K562 (cell line): Measurements from ENCODE around the gene PHLDB2. TPM values are rescaled to one million over a fixed set of nuclear protein-coding genes. Genes with fewer than 3 reads are reported as not detected.

Experiments
- ATAC-seq: fragments of 200-7000 bp; cut with Tn5 transposase; 3 replicates; pipeline ENCODE4 v1.9.1; 2020; ENCODE audit warnings: moderate library complexity
- BruUV-seq: library from RNA; stranded (reverse); fragments of 400-500 nt; replicated peaks from 2 replicates; lab custom pipeline; 2021; lab: Mats Ljungman, UMichigan
- CTCF ChIA-PET: fragments of 300-600 bp; formaldehyde crosslinking; extraction: SDS; loops from one replicate; lab custom pipeline; 2021; ENCODE audit warnings: low intra/inter-chr PET ratio; lab: Yijun Ruan, JAX
- POLR2A ChIA-PET: fragments of 300-600, 350-650 bp; sonication (Branson Sonifier 250); formaldehyde crosslinking; extraction: SDS; loops from one replicate; lab custom pipeline; 2021; ENCODE audit warnings: antibody characterized with exemption, inconsistent platforms; lab: Yijun Ruan, JAX
- DNase-seq, 4 experiments: peaks; one replicate each; pipeline versions ENCODE4 v3.0.0 to v3.0.0-alpha.2; 2011 to 2018; ENCODE audit warnings: low spot score in 3 of 4, mixed read lengths in 3 of 4; ENCODE audit errors: extremely low read depth in 1 of 4
- FAIRE-seq: peaks from 2 replicates; lab custom pipeline; 2011; peaks lifted over from hg19 to GRCh38; lab: Jason Lieb, UNC
- H2AFZ ChIP-seq: 2 replicates; pipeline ENCODE4 v1.6.0; 2011; ENCODE audit warnings: low read depth, low read length, control low read depth, inconsistent platforms
- H3K27ac ChIP-seq: fragments of 200-600 bp; 3 replicates; pipeline ENCODE4 v1.8.0; 2011; ENCODE audit warnings: low read depth, mild to moderate bottlenecking, control low read depth, inconsistent platforms, low read length, moderate library complexity, mixed read lengths; ENCODE audit errors: extremely low read depth
- H3K27me3 ChIP-seq, 2 experiments: fragments of 300-600 bp in 1 of 2; 2 replicates in 1 of 2; 3 replicates in 1 of 2; pipeline versions ENCODE4 v1.6.0 to v1.8.0; 2011; ENCODE audit warnings: inconsistent platforms in 2 of 2, low read length in 2 of 2, mild to moderate bottlenecking in 1 of 2, mixed read lengths in 1 of 2, moderate library complexity in 1 of 2; ENCODE audit not compliant: control insufficient read depth in 2 of 2, insufficient read depth in 2 of 2
- H3K36me3 ChIP-seq: fragments of 300-600 bp; 3 replicates; pipeline ENCODE4 v1.8.0; 2011; ENCODE audit warnings: mild to moderate bottlenecking, low read length, inconsistent platforms; ENCODE audit not compliant: control insufficient read depth, insufficient read depth
- H3K4me1 ChIP-seq, 2 experiments: fragments of 200-600 bp in 1 of 2; replicated peaks in 1 of 2; 2 replicates in 1 of 2; 3 replicates in 1 of 2; pipeline versions ENCODE4 v1.5.1 to v1.8.0; 2011; ENCODE audit warnings: inconsistent platforms in 2 of 2, low read length in 2 of 2, mild to moderate bottlenecking in 1 of 2, mixed read lengths in 1 of 2, moderate library complexity in 1 of 2; ENCODE audit not compliant: control insufficient read depth in 2 of 2, insufficient read depth in 2 of 2
- H3K4me2 ChIP-seq: 2 replicates; pipeline ENCODE4 v1.6.1; 2011; ENCODE audit warnings: low read length, control low read depth, inconsistent platforms, mixed read lengths; ENCODE audit not compliant: insufficient read depth
- H3K4me3 ChIP-seq: fragments of 200-600 bp; sonication (generic), shearing (Covaris generic); 2 replicates; pipeline ENCODE4 v1.5.1; 2016; ENCODE audit warnings: control low read depth, inconsistent platforms
- H3K79me2 ChIP-seq: fragments of 200-600 bp; 3 replicates; pipeline ENCODE4 v1.8.0; 2011; ENCODE audit warnings: low read length, inconsistent platforms; ENCODE audit not compliant: control insufficient read depth, insufficient read depth
- H3K9ac ChIP-seq, 2 experiments: 2 replicates each; pipeline versions ENCODE4 v1.6.0 to v1.6.1; 2011; ENCODE audit warnings: low read depth in 2 of 2, low read length in 2 of 2, control low read depth in 1 of 2, inconsistent platforms in 1 of 2, mild to moderate bottlenecking in 1 of 2, mixed read lengths in 1 of 2; ENCODE audit not compliant: insufficient read depth in 1 of 2
- H3K9me1 ChIP-seq: one replicate; pipeline ENCODE4 v1.6.0; 2011; ENCODE audit warnings: inconsistent platforms, mild to moderate bottlenecking, low read length, moderate library complexity; ENCODE audit not compliant: control insufficient read depth, insufficient read depth
- H3K9me3 ChIP-seq: replicated peaks from 2 replicates; pipeline ENCODE4 v1.5.1; 2011; ENCODE audit warnings: low read depth, low read length, inconsistent platforms; ENCODE audit not compliant: control insufficient read depth, insufficient read depth
- H4K20me1 ChIP-seq: replicated peaks from 2 replicates; pipeline ENCODE4 v1.6.1; 2011; ENCODE audit warnings: low read length, inconsistent platforms, mixed read lengths; ENCODE audit not compliant: control insufficient read depth, insufficient read depth
- ELF4 ChIP-seq: fragments of 450-650 bp; formaldehyde crosslinking; IDR thresholded peaks from 2 replicates; pipeline ENCODE4 v1.4.0; 2022; ENCODE audit warnings: missing genetic modification characterization
- KAT2B ChIP-seq: IDR thresholded peaks from one replicate; pipeline ENCODE4 v1.6.1; 2012; ENCODE audit warnings: low read depth, mild to moderate bottlenecking, control low read depth, inconsistent platforms, low read length, moderate library complexity
- MCM2 ChIP-seq: fragments of 450-650 bp; IDR thresholded peaks from 2 replicates; pipeline ENCODE4 v1.6.1; 2017; ENCODE audit warnings: low read depth, mild to moderate bottlenecking
- NFYB ChIP-seq: IDR thresholded peaks from 2 replicates; pipeline ENCODE4 v1.6.1; 2011; ENCODE audit warnings: mild to moderate bottlenecking, moderate library complexity; ENCODE audit not compliant: insufficient read length; ENCODE audit errors: extremely low read depth
- NR2C1 ChIP-seq, 2 experiments: fragments of 450-650 bp; IDR thresholded peaks; 2 replicates each; pipeline ENCODE4 v1.6.1; 2017; ENCODE audit warnings: mild to moderate bottlenecking in 2 of 2, antibody characterized with exemption in 1 of 2, inconsistent platforms in 1 of 2, missing compliant biosample characterization in 1 of 2, missing genetic modification characterization in 1 of 2
- PHF8 ChIP-seq: fragments of 200-600 bp; sonication (generic); IDR thresholded peaks from 2 replicates; pipeline ENCODE4 v1.6.1; 2012; ENCODE audit warnings: mixed run types, mild to moderate bottlenecking, inconsistent platforms, low read length, moderate library complexity, borderline replicate concordance
- RAD51 ChIP-seq: fragments of 450-650 bp; IDR thresholded peaks from 2 replicates; pipeline ENCODE4 v1.7.1; 2016; ENCODE audit warnings: low read depth, mild to moderate bottlenecking, borderline replicate concordance
- RBBP5 ChIP-seq: fragments of 200-600 bp; sonication (generic); IDR thresholded peaks from 2 replicates; pipeline ENCODE4 v1.6.1; 2012; ENCODE audit warnings: borderline replicate concordance, mild to moderate bottlenecking, low read length, control low read depth, inconsistent platforms; ENCODE audit not compliant: insufficient read depth, poor library complexity, severe bottlenecking
- SUPT5H ChIP-seq: fragments of 450-650 bp; IDR thresholded peaks from 2 replicates; pipeline ENCODE4 v1.6.1; 2016
- ZNF165 ChIP-seq: fragments of 250-450 bp; sonication (Bioruptor Pico); IDR thresholded peaks from 2 replicates; pipeline ENCODE4 v1.4.0; 2020; ENCODE audit warnings: borderline replicate concordance
- ZNF436 ChIP-seq: fragments of 250-450, 450-650 bp; sonication (Bioruptor Pico); formaldehyde crosslinking; IDR thresholded peaks from 2 replicates; pipeline ENCODE4 v1.7.0; 2020; ENCODE audit warnings: mild to moderate bottlenecking
- WGBS: fragments of 100-300 bp; shearing (Covaris generic); methylation state at CpG from one replicate; pipeline ENCODE4 v1.1.6; 2016; ENCODE audit warnings: low coverage, mixed read lengths; ENCODE audit not compliant: insufficient coverage; ENCODE audit errors: missing lambda C conversion rate; 5-methylcytosine and 5-hydroxymethylcytosine counted together
- in situ Hi-C: fragments of 300-500 bp; cut with MboI; formaldehyde crosslinking; loops from 4 replicates; pipeline ENCODE4 v1.15.0; 2018; ENCODE audit warnings: inconsistent platforms, mixed read lengths
- intact Hi-C: fragments of 100-400 bp; cut with micrococcal nuclease; formaldehyde crosslinking; loops from 2 replicates; pipeline ENCODE4 v1.14.2; 2022
- polyA plus RNA-seq, 8 experiments: library from polyadenylated mRNA; depleted of rRNA in 4 of 8; stranded (reverse) in 5 of 8; unstranded in 3 of 8; fragments of >200 nt; fragmentation: Nextera tagmentation in 2 of 8; fragmentation: Illumina TruSeq in 1 of 8; extraction: Ambion mirVana in 2 of 8; extraction: Trizol in 1 of 8; gene quantifications; 2 replicates each; pipeline versions ENCODE4 v1.2.1 to v1.2.3, GENCODE V29; 2011 to 2014; ENCODE audit warnings: inconsistent platforms in 1 of 8, missing spikeins in 1 of 8
- total RNA-seq, 7 experiments: library from RNA; depleted of rRNA in 6 of 7; stranded (reverse); fragments of >200 nt in 6 of 7; fragmentation: Illumina TruSeq in 2 of 7; extraction: Trizol in 2 of 7; gene quantifications; 2 replicates each; pipeline versions ENCODE4 v1.2.1 to v1.2.3, GENCODE V29; 2011 to 2021; ENCODE audit warnings: low replicate concordance in 1 of 7
- TF ChIP-seq, protein P1 (sequence below): conservative IDR thresholded peaks from 2 replicates; pipeline ENCODE4 v1.6.1; 2011; ENCODE audit warnings: low read depth, mild to moderate bottlenecking, low read length; ENCODE audit not compliant: control insufficient read depth
- TF ChIP-seq, protein P2 (sequence below): fragments of 450-650 bp; formaldehyde crosslinking; IDR thresholded peaks from 2 replicates; pipeline ENCODE4 v1.4.0; 2022; ENCODE audit warnings: missing genetic modification characterization
- TF ChIP-seq, protein P3 (sequence below): fragments of 200-400 bp; formaldehyde crosslinking; IDR thresholded peaks from 2 replicates; pipeline ENCODE4 v1.6.1; 2017; ENCODE audit warnings: mild to moderate bottlenecking, low read depth, low read length, moderate library complexity
- TF ChIP-seq, protein P4 (sequence below), 2 experiments: fragments of 450-650 bp in 1 of 2; sonication (generic) in 1 of 2; formaldehyde crosslinking; conservative IDR thresholded peaks; 2 replicates each; pipeline versions ENCODE4 v1.4.0 to v1.8.1; 2020 to 2022; ENCODE audit warnings: mild to moderate bottlenecking in 1 of 2, missing genetic modification reagents in 1 of 2
- TF ChIP-seq, protein P5 (sequence below): sonication (generic); formaldehyde crosslinking; IDR thresholded peaks from 2 replicates; pipeline ENCODE4 v1.9.0; 2022; ENCODE audit warnings: mild to moderate bottlenecking, missing genetic modification reagents

Gene PHLDB2
- total and polyA plus RNA-seq, 9 of the 15 experiments (the other 6 are each of a cell fraction or from before 2014, with no cell fraction given), result 0.04 TPM; not detected in 8

DNA sequence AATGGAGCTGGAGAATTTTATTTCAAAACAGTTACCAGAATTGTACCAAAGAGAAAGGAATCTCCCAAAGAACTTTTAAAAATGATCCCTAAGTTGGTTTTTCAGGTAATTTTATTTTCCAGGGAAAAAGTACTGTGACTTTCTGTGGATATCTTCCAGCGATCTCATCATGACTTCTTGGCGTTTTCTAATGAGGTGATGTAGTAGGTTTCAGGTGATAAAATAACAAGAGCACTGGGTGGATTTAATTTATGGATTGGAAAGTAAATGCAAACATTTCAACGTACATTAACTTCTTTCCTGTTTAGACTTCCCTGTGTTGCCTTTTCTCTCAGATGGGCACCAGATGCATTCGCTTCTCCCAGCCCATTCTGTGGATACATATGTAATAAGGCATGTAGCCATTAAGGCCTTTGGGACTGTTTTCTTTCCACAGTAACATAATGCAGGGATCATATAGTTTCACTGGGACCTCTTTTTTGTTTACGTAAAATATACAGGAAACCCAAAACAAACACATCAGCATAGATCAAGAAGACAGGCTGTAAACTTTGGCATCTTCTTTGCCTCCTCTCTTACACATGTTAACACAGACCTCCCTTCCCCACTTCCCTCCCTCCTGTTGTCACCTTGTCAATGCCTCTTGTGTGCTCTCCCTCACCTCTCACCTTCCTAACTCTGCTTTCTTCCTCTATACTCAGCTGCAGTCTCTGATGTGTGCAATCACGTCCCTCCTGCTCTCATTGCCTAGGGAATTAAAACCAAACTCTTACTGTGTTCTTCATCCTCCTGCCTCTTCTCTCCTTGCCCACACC is 13.0 kb downstream of the PHLDB2 start:
- POLR2A ChIA-PET, result no interaction called here
- DNase-seq (no peak), ATAC-seq (no peak), FAIRE-seq (no peak)
- Histone ChIP-seq H4K20me1 (no peaks in the 10 kb centered on the region), H3K9ac (no peak overlapping the region), H3K27ac (no peak overlapping the region), H2AFZ (no peak overlapping the region), H3K79me2 (no peaks in the 10 kb centered on the region), H3K27me3 (no peaks in the 10 kb centered on the region), H3K9me1 (no peaks in the 10 kb centered on the region), H3K9me3 (no peaks in the 10 kb centered on the region), H3K4me1 (no peaks in the 10 kb centered on the region), H3K4me2 (no peak overlapping the region), H3K4me3 (no peak overlapping the region), H3K36me3 (no peaks in the 10 kb centered on the region)
- in situ Hi-C loops, result no loop called here
- BruUV-seq, result no TSS peak
- intact Hi-C loops, result no loop called here
- CTCF ChIA-PET, result no interaction called here
- WGBS, result 0% methylated on average over 6 of the region's 6 CpGs
- TF ChIP-seq ZNF165 (CRISPR knock-in tag), result no peak
- TF ChIP-seq PHF8, result no peak
- no peak for TF ChIP-seq ELF4 (CRISPR knock-in tag)
- no peak for TF ChIP-seq RAD51
- TF ChIP-seq, protein P1, sequence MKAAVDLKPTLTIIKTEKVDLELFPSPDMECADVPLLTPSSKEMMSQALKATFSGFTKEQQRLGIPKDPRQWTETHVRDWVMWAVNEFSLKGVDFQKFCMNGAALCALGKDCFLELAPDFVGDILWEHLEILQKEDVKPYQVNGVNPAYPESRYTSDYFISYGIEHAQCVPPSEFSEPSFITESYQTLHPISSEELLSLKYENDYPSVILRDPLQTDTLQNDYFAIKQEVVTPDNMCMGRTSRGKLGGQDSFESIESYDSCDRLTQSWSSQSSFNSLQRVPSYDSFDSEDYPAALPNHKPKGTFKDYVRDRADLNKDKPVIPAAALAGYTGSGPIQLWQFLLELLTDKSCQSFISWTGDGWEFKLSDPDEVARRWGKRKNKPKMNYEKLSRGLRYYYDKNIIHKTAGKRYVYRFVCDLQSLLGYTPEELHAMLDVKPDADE, result no peak
- TF ChIP-seq KAT2B, result no peak
- TF ChIP-seq RBBP5, result no peak
- TF ChIP-seq, protein P2, sequence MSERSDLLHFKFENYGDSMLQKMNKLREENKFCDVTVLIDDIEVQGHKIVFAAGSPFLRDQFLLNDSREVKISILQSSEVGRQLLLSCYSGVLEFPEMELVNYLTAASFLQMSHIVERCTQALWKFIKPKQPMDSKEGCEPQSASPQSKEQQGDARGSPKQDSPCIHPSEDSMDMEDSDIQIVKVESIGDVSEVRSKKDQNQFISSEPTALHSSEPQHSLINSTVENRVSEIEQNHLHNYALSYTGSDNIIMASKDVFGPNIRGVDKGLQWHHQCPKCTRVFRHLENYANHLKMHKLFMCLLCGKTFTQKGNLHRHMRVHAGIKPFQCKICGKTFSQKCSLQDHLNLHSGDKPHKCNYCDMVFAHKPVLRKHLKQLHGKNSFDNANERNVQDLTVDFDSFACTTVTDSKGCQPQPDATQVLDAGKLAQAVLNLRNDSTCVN (CRISPR knock-in tag), result no peak
- TF ChIP-seq, protein P3, sequence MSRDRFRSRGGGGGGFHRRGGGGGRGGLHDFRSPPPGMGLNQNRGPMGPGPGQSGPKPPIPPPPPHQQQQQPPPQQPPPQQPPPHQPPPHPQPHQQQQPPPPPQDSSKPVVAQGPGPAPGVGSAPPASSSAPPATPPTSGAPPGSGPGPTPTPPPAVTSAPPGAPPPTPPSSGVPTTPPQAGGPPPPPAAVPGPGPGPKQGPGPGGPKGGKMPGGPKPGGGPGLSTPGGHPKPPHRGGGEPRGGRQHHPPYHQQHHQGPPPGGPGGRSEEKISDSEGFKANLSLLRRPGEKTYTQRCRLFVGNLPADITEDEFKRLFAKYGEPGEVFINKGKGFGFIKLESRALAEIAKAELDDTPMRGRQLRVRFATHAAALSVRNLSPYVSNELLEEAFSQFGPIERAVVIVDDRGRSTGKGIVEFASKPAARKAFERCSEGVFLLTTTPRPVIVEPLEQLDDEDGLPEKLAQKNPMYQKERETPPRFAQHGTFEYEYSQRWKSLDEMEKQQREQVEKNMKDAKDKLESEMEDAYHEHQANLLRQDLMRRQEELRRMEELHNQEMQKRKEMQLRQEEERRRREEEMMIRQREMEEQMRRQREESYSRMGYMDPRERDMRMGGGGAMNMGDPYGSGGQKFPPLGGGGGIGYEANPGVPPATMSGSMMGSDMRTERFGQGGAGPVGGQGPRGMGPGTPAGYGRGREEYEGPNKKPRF, result no peak
- TF ChIP-seq, protein P4, sequence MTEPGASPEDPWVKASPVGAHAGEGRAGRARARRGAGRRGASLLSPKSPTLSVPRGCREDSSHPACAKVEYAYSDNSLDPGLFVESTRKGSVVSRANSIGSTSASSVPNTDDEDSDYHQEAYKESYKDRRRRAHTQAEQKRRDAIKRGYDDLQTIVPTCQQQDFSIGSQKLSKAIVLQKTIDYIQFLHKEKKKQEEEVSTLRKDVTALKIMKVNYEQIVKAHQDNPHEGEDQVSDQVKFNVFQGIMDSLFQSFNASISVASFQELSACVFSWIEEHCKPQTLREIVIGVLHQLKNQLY (CRISPR knock-in tag; conservative IDR thresholded peaks at IDR 0.05), result no peak
- TF ChIP-seq NFYB, result no peak
- TF ChIP-seq, protein P5, sequence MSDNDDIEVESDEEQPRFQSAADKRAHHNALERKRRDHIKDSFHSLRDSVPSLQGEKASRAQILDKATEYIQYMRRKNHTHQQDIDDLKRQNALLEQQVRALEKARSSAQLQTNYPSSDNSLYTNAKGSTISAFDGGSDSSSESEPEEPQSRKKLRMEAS (CRISPR knock-in tag), result no peak
- no peak for TF ChIP-seq ZNF436 (CRISPR knock-in tag)
- no peak for TF ChIP-seq MCM2
- TF ChIP-seq NR2C1 (IDR thresholded peaks at IDR 0.05), result no peak
- no peak for TF ChIP-seq NR2C1 (tag; IDR thresholded peaks at IDR 0.05)
- no peak for TF ChIP-seq SUPT5H
